Measurements from ENCODE around the gene PRDM5.

Gene PRDM5

GRCh38 chr4:120855307-120856001 lies 67.1 kb downstream of the PRDM5 start:
- Histone ChIP-seq H3K9me3 (replicated peaks; ENCODE audit: low read length) (no peaks in the 10 kb centered on the region), H3K4me2 (ENCODE audit: low read length) (no peak overlapping the region), H3K27me3 (ENCODE audit: control insufficient read depth, insufficient read depth, low read length) (no peaks in the 10 kb centered on the region), H3K4me3 (ENCODE audit: low read length) (no peak overlapping the region), H3K4me1 (ENCODE audit: control insufficient read depth, insufficient read depth, low read length) (peaks cover 20% of the 10 kb centered on the region), H3K9ac (ENCODE audit: low read depth, low read length) (no peak overlapping the region), H3K36me3 (ENCODE audit: insufficient read depth, low read length) (no peaks in the 10 kb centered on the region)

- Histone ChIP-seq H3K9me3 (replicated peaks; ENCODE audit: low read length) (no peaks in the 10 kb centered on the region), H3K4me2 (ENCODE audit: low read length) (peak overlapping the region; percentile 70), H3K4me3 (ENCODE audit: low read length) (no peak overlapping the region), H3K27me3 (ENCODE audit: control insufficient read depth, insufficient read depth, low read length) (no peaks in the 10 kb centered on the region), H3K9ac (ENCODE audit: low read depth, low read length) (no peak overlapping the region), H3K36me3 (ENCODE audit: insufficient read depth, low read length) (no peaks in the 10 kb centered on the region), H3K4me1 (ENCODE audit: control insufficient read depth, insufficient read depth, low read length) (peaks cover 30% of the 10 kb centered on the region)
Observed at GRCh38 chr4:120853161-120853935, 69.2 kb downstream of the PRDM5 start.

GRCh38 chr4:120850018-120850599 lies 72.4 kb downstream of the PRDM5 start:
- H3K36me3 ChIP-seq (ENCODE audit: insufficient read depth, low read length) = no peaks in the 10 kb centered on the region
- H3K9ac ChIP-seq (ENCODE audit: low read depth, low read length) = no peak overlapping the region
- H3K27me3 ChIP-seq (ENCODE audit: control insufficient read depth, insufficient read depth, low read length) = no peaks in the 10 kb centered on the region
- no peaks in the 10 kb centered on the region for H3K9me3 ChIP-seq (replicated peaks; ENCODE audit: low read length)
- H3K4me2 ChIP-seq (ENCODE audit: low read length) = peak overlapping the region; percentile 35
- peaks cover 30% of the 10 kb centered on the region for H3K4me1 ChIP-seq (ENCODE audit: control insufficient read depth, insufficient read depth, low read length)
- H3K4me3 ChIP-seq (ENCODE audit: low read length) = no peak overlapping the region

- Histone ChIP-seq H3K36me3 (ENCODE audit: insufficient read depth, low read length) (no peaks in the 10 kb centered on the region), H3K9me3 (replicated peaks; ENCODE audit: low read length) (no peaks in the 10 kb centered on the region), H3K4me3 (ENCODE audit: low read length) (no peak overlapping the region), H3K4me2 (ENCODE audit: low read length) (no peak overlapping the region), H3K4me1 (ENCODE audit: control insufficient read depth, insufficient read depth, low read length) (peaks cover 19% of the 10 kb centered on the region), H3K27me3 (ENCODE audit: control insufficient read depth, insufficient read depth, low read length) (no peaks in the 10 kb centered on the region), H3K9ac (ENCODE audit: low read depth, low read length) (no peak overlapping the region)
Observed at GRCh38 chr4:120847019-120847582, 75.4 kb downstream of the PRDM5 start.

GRCh38 chr4:120844528-120844921 lies 78.0 kb downstream of the PRDM5 start:
- no peaks in the 10 kb centered on the region for H3K9me3 ChIP-seq (replicated peaks; ENCODE audit: low read length)
- no peaks in the 10 kb centered on the region for H3K27me3 ChIP-seq (ENCODE audit: control insufficient read depth, insufficient read depth, low read length)
- H3K4me2 ChIP-seq (ENCODE audit: low read length) = no peak overlapping the region
- H3K9ac ChIP-seq (ENCODE audit: low read depth, low read length) = no peak overlapping the region
- no peak overlapping the region for H3K4me3 ChIP-seq (ENCODE audit: low read length)
- no peaks in the 10 kb centered on the region for H3K36me3 ChIP-seq (ENCODE audit: insufficient read depth, low read length)
- H3K4me1 ChIP-seq (ENCODE audit: control insufficient read depth, insufficient read depth, low read length) = peaks cover 21% of the 10 kb centered on the region

- H3K4me1 ChIP-seq (ENCODE audit: control insufficient read depth, insufficient read depth, low read length) = peaks cover 16% of the 10 kb centered on the region
- no peak overlapping the region for H3K4me2 ChIP-seq (ENCODE audit: low read length)
- H3K9me3 ChIP-seq (replicated peaks; ENCODE audit: low read length) = no peaks in the 10 kb centered on the region
- H3K36me3 ChIP-seq (ENCODE audit: insufficient read depth, low read length) = no peaks in the 10 kb centered on the region
- H3K9ac ChIP-seq (ENCODE audit: low read depth, low read length) = no peak overlapping the region
- H3K27me3 ChIP-seq (ENCODE audit: control insufficient read depth, insufficient read depth, low read length) = no peaks in the 10 kb centered on the region
- H3K4me3 ChIP-seq (ENCODE audit: low read length) = no peak overlapping the region
Observed at GRCh38 chr4:120843849-120844527, 78.5 kb downstream of the PRDM5 start.

- H3K9ac ChIP-seq (ENCODE audit: low read depth, low read length) = no peak overlapping the region
- no peaks in the 10 kb centered on the region for H3K27me3 ChIP-seq (ENCODE audit: control insufficient read depth, insufficient read depth, low read length)
- H3K9me3 ChIP-seq (replicated peaks; ENCODE audit: low read length) = no peaks in the 10 kb centered on the region
- peaks cover 15% of the 10 kb centered on the region for H3K4me1 ChIP-seq (ENCODE audit: control insufficient read depth, insufficient read depth, low read length)
- peak overlapping the region; percentile 27 for H3K4me2 ChIP-seq (ENCODE audit: low read length)
- no peaks in the 10 kb centered on the region for H3K36me3 ChIP-seq (ENCODE audit: insufficient read depth, low read length)
- peak overlapping the region; percentile 9 for H3K4me3 ChIP-seq (ENCODE audit: low read length)
Observed at GRCh38 chr4:120842031-120842430, 80.5 kb downstream of the PRDM5 start.

- no peaks in the 10 kb centered on the region for H3K36me3 ChIP-seq (ENCODE audit: insufficient read depth, low read length)
- H3K9me3 ChIP-seq (replicated peaks; ENCODE audit: low read length) = no peaks in the 10 kb centered on the region
- H3K4me1 ChIP-seq (ENCODE audit: control insufficient read depth, insufficient read depth, low read length) = peaks cover 15% of the 10 kb centered on the region
- peak overlapping the region; percentile 9 for H3K4me3 ChIP-seq (ENCODE audit: low read length)
- no peaks in the 10 kb centered on the region for H3K27me3 ChIP-seq (ENCODE audit: control insufficient read depth, insufficient read depth, low read length)
- H3K4me2 ChIP-seq (ENCODE audit: low read length) = peak overlapping the region; percentile 27
- no peak overlapping the region for H3K9ac ChIP-seq (ENCODE audit: low read depth, low read length)
Observed at GRCh38 chr4:120841580-120841979, 80.9 kb downstream of the PRDM5 start.

GRCh38 chr4:120839974-120840751 lies 82.4 kb downstream of the PRDM5 start:
- H3K9ac ChIP-seq (ENCODE audit: low read depth, low read length) = no peak overlapping the region
- no peaks in the 10 kb centered on the region for H3K36me3 ChIP-seq (ENCODE audit: insufficient read depth, low read length)
- no peaks in the 10 kb centered on the region for H3K27me3 ChIP-seq (ENCODE audit: control insufficient read depth, insufficient read depth, low read length)

GRCh38 chr4:120839334-120839973 lies 83.1 kb downstream of the PRDM5 start:
- Histone ChIP-seq H3K4me1 (ENCODE audit: control insufficient read depth, insufficient read depth, low read length) (peaks cover 15% of the 10 kb centered on the region), H3K27me3 (ENCODE audit: control insufficient read depth, insufficient read depth, low read length) (no peaks in the 10 kb centered on the region), H3K9ac (ENCODE audit: low read depth, low read length) (no peak overlapping the region), H3K36me3 (ENCODE audit: insufficient read depth, low read length) (no peaks in the 10 kb centered on the region), H3K4me3 (ENCODE audit: low read length) (no peak overlapping the region), H3K4me2 (ENCODE audit: low read length) (no peak overlapping the region), H3K9me3 (replicated peaks; ENCODE audit: low read length) (no peaks in the 10 kb centered on the region)

More at GRCh38 chr4:120839974-120840751, 82.4 kb downstream of the PRDM5 start:
- Histone ChIP-seq H3K4me2 (ENCODE audit: low read length) (no peak overlapping the region), H3K4me1 (ENCODE audit: control insufficient read depth, insufficient read depth, low read length) (peaks cover 15% of the 10 kb centered on the region), H3K4me3 (ENCODE audit: low read length) (no peak overlapping the region), H3K9me3 (replicated peaks; ENCODE audit: low read length) (no peaks in the 10 kb centered on the region)

Measured in skeletal muscle satellite cell (primary cell).